ENCODE data around the gene IFT172.

The IFT172 gene

DNA sequence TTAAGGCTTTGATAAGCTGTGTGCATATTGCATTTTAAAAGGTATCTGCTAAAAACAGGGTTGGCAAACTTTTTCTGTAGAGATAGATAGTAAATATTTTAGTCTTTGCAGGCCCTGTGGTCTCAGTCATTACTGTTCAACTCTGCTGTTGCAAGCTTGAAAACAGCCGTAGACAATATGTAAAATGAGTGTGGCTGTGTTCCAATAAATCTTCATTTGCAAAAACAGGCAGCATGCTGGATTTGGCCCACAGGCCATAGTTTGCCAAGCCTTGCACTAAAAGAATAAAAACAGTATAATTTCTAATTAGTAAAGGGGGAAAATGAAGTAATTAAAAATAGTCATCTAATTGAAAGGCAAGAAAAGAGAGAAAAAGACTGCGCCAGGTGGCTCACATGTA, 42.4 kb upstream of the IFT172 start:
- Histone ChIP-seq H3K4ac (ENCODE audit: low read depth, low read length) (no peak overlapping the region), H2BK5ac (ENCODE audit: low read depth, low read length, poor library complexity) (no peak overlapping the region), H3K4me2 (ENCODE audit: low read length) (no peak overlapping the region), H4K12ac (ENCODE audit: low read depth, low read length) (no peak overlapping the region), H3K27ac (ENCODE audit: low read depth, low read length) (no peak overlapping the region), H3K9me3 (ENCODE audit: insufficient read depth, low read depth, low read length) (no peaks in the 10 kb centered on the region), H3K14ac (ENCODE audit: low read length) (no peak overlapping the region), H3K27me3 (ENCODE audit: insufficient read depth, low read length) (no peaks in the 10 kb centered on the region), H3K4me3 (ENCODE audit: low read depth, low read length) (no peak overlapping the region), H2BK12ac (ENCODE audit: low read length) (no peak overlapping the region), H3K79me1 (ENCODE audit: low read length) (no peaks in the 10 kb centered on the region), H3K4me1 (ENCODE audit: control insufficient read depth in 1 of 2, insufficient read depth in 2 of 2, low read length in 2 of 2) (no peaks in the 10 kb centered on the region), H4K91ac (ENCODE audit: low read depth, low read length) (no peak overlapping the region), H3K18ac (ENCODE audit: low read length) (no peak overlapping the region), H2AFZ (ENCODE audit: insufficient read depth, low read length, poor library complexity) (no peak overlapping the region), H4K8ac (ENCODE audit: low read depth, low read length) (no peak overlapping the region), H3K79me2 (ENCODE audit: control insufficient read depth, insufficient read depth, low read length, poor library complexity) (no peaks in the 10 kb centered on the region), H2BK120ac (ENCODE audit: insufficient read depth, low read length, poor library complexity) (no peak overlapping the region), H3K36me3 (ENCODE audit: control insufficient read depth in 1 of 2, insufficient read depth in 2 of 2, low read length in 2 of 2) (no peaks in the 10 kb centered on the region), H3K9ac (ENCODE audit: low read length) (no peak overlapping the region), H3K23ac (ENCODE audit: low read length) (no peak overlapping the region), H2AK5ac (ENCODE audit: low read length) (no peak overlapping the region)
- no CpG with 5 or more reads among the region's 2 CpGs for WGBS (ENCODE audit: extremely low coverage, insufficient coverage, insufficient read length)
- no peak for DNase-seq

DNA sequence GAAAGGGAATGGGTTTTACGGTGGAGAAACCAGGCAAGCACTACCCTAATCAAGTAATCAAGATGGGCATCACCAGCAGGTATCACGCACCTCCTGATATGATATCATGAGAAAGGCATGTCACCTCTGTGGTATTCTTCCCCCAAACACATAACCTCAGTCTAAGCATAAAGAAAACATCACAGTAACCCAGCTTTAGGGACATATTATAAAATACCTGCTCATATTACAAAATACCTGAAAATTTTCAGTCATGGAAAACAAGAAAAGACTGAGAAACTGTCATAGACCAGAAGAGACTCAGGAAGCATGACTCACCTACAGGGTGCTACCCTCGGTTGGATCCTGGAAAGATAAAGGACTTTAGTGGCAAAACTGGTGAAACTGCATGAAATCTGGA, 37.6 kb upstream of the IFT172 start:
- Histone ChIP-seq H3K79me1 (ENCODE audit: low read length) (no peaks in the 10 kb centered on the region), H3K79me2 (ENCODE audit: control insufficient read depth, insufficient read depth, low read length, poor library complexity) (no peaks in the 10 kb centered on the region), H3K4me1 (ENCODE audit: control insufficient read depth in 1 of 2, insufficient read depth in 2 of 2, low read length in 2 of 2) (no peaks in the 10 kb centered on the region), H3K4me2 (ENCODE audit: low read length) (no peak overlapping the region), H3K4me3 (ENCODE audit: low read depth, low read length) (no peak overlapping the region), H3K9me3 (ENCODE audit: insufficient read depth, low read depth, low read length) (no peaks in the 10 kb centered on the region), H2BK5ac (ENCODE audit: low read depth, low read length, poor library complexity) (no peak overlapping the region), H4K8ac (ENCODE audit: low read depth, low read length) (no peak overlapping the region), H2AFZ (ENCODE audit: insufficient read depth, low read length, poor library complexity) (no peak overlapping the region), H2BK120ac (ENCODE audit: insufficient read depth, low read length, poor library complexity) (no peak overlapping the region), H3K14ac (ENCODE audit: low read length) (no peak overlapping the region), H4K12ac (ENCODE audit: low read depth, low read length) (no peak overlapping the region), H3K9ac (ENCODE audit: low read length) (no peak overlapping the region), H2BK12ac (ENCODE audit: low read length) (no peak overlapping the region), H3K27ac (ENCODE audit: low read depth, low read length) (no peak overlapping the region), H3K36me3 (ENCODE audit: control insufficient read depth in 1 of 2, insufficient read depth in 2 of 2, low read length in 2 of 2) (no peaks in the 10 kb centered on the region), H3K18ac (ENCODE audit: low read length) (no peak overlapping the region), H3K23ac (ENCODE audit: low read length) (no peak overlapping the region), H3K4ac (ENCODE audit: low read depth, low read length) (no peak overlapping the region), H4K91ac (ENCODE audit: low read depth, low read length) (no peak overlapping the region), H2AK5ac (ENCODE audit: low read length) (no peak overlapping the region), H3K27me3 (ENCODE audit: insufficient read depth, low read length) (no peaks in the 10 kb centered on the region)
- no CpG with 5 or more reads among the region's 3 CpGs for WGBS (ENCODE audit: extremely low coverage, insufficient coverage, insufficient read length)
- DNase-seq: peak; percentile 9 to 67

DNA sequence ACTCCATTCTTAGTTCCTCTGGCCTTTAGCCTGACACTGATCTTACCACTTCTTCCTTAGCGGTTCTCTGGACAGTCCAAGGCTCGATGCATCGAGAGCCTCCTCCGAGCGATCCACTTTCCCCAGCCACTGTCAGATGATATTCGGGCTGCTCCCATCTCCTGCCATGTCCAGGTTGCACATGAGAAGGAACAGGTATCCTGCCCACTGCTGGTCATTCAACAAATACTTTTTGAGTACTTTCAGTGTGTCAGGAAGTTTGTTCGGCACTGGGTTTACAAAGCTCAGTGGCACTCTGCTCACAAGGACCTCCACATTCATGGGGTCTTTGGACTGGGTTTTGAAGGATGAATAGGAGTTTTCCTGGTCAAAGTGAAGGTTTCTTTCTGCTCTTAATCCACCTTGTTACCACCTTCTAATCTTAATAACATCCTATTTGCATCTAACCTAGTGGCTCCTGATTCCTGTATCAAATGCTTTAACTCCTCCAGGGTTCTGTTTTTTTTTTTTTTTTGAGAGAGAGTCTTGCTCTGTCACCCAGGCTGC, 32.9 kb upstream of the IFT172 start:
- no peaks in the 10 kb centered on the region for H3K79me1 ChIP-seq (ENCODE audit: low read length)

DNA sequence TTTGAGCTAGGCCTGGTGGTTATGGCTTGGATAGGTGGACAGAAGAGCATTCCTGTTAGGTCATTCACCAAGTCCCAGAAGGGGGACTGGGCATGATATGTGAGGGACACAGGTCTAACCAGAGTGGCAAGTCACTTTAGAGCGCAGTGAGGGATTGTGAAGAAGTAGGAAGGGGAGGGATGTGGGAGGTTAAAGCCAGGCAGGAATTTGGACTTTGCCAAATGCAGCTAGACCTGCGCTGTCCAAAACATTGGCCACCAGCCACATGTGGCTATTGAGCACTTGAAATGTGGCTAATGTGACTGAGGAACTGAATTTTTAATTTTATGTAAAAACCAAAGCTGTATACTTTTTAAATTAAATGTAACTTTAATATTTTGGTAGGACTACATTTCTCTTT, 30.8 kb upstream of the IFT172 start:
- Histone ChIP-seq H3K23ac (ENCODE audit: low read length) (no peak overlapping the region), H3K79me2 (ENCODE audit: control insufficient read depth, insufficient read depth, low read length, poor library complexity) (no peaks in the 10 kb centered on the region), H3K4me3 (ENCODE audit: low read depth, low read length) (no peak overlapping the region), H3K9ac (ENCODE audit: low read length) (no peak overlapping the region), H2AFZ (ENCODE audit: insufficient read depth, low read length, poor library complexity) (no peak overlapping the region), H4K8ac (ENCODE audit: low read depth, low read length) (no peak overlapping the region), H3K4me2 (ENCODE audit: low read length) (no peak overlapping the region), H2BK120ac (ENCODE audit: insufficient read depth, low read length, poor library complexity) (no peak overlapping the region), H3K79me1 (ENCODE audit: low read length) (no peaks in the 10 kb centered on the region), H3K14ac (ENCODE audit: low read length) (no peak overlapping the region), H2BK5ac (ENCODE audit: low read depth, low read length, poor library complexity) (no peak overlapping the region), H2AK5ac (ENCODE audit: low read length) (no peak overlapping the region), H3K27me3 (ENCODE audit: insufficient read depth, low read length) (no peaks in the 10 kb centered on the region), H3K9me3 (ENCODE audit: insufficient read depth, low read depth, low read length) (no peaks in the 10 kb centered on the region), H3K4ac (ENCODE audit: low read depth, low read length) (no peak overlapping the region), H3K18ac (ENCODE audit: low read length) (no peak overlapping the region), H2BK12ac (ENCODE audit: low read length) (no peak overlapping the region), H3K36me3 (ENCODE audit: control insufficient read depth in 1 of 2, insufficient read depth in 2 of 2, low read length in 2 of 2) (no peaks in the 10 kb centered on the region), H4K12ac (ENCODE audit: low read depth, low read length) (no peak overlapping the region), H3K27ac (ENCODE audit: low read depth, low read length) (no peak overlapping the region), H3K4me1 (ENCODE audit: control insufficient read depth in 1 of 2, insufficient read depth in 2 of 2, low read length in 2 of 2) (no peaks in the 10 kb centered on the region), H4K91ac (ENCODE audit: low read depth, low read length) (no peak overlapping the region)
- WGBS (ENCODE audit: extremely low coverage, insufficient coverage, insufficient read length): no CpG with 5 or more reads among the region's 2 CpGs
- DNase-seq: no peak

More for the DNA sequence above, 32.9 kb upstream of the IFT172 start:
- WGBS (ENCODE audit: extremely low coverage, insufficient coverage, insufficient read length): no CpG with 5 or more reads among the region's 7 CpGs
- no peaks in the 10 kb centered on the region for H3K9me3 ChIP-seq (ENCODE audit: insufficient read depth, low read depth, low read length)
- H3K14ac ChIP-seq (ENCODE audit: low read length): no peak overlapping the region
- no peak overlapping the region for H3K23ac ChIP-seq (ENCODE audit: low read length)
- H3K4ac ChIP-seq (ENCODE audit: low read depth, low read length): no peak overlapping the region
- H4K8ac ChIP-seq (ENCODE audit: low read depth, low read length): no peak overlapping the region
- H4K91ac ChIP-seq (ENCODE audit: low read depth, low read length): no peak overlapping the region
- no peaks in the 10 kb centered on the region for H3K27me3 ChIP-seq (ENCODE audit: insufficient read depth, low read length)
- H3K18ac ChIP-seq (ENCODE audit: low read length): no peak overlapping the region
- H3K4me3 ChIP-seq (ENCODE audit: low read depth, low read length): no peak overlapping the region
- H3K27ac ChIP-seq (ENCODE audit: low read depth, low read length): no peak overlapping the region
- no peak overlapping the region for H2AFZ ChIP-seq (ENCODE audit: insufficient read depth, low read length, poor library complexity)
- H3K9ac ChIP-seq (ENCODE audit: low read length): no peak overlapping the region
- H3K79me2 ChIP-seq (ENCODE audit: control insufficient read depth, insufficient read depth, low read length, poor library complexity): no peaks in the 10 kb centered on the region
- H3K4me2 ChIP-seq (ENCODE audit: low read length): no peak overlapping the region
- peak; percentile 8 to 59 for DNase-seq
- no peak overlapping the region for H4K12ac ChIP-seq (ENCODE audit: low read depth, low read length)
- no peaks in the 10 kb centered on the region for H3K4me1 ChIP-seq (ENCODE audit: control insufficient read depth in 1 of 2, insufficient read depth in 2 of 2, low read length in 2 of 2)
- H2BK120ac ChIP-seq (ENCODE audit: insufficient read depth, low read length, poor library complexity): no peak overlapping the region
- no peak overlapping the region for H2BK12ac ChIP-seq (ENCODE audit: low read length)
- H3K36me3 ChIP-seq (ENCODE audit: control insufficient read depth in 1 of 2, insufficient read depth in 2 of 2, low read length in 2 of 2): no peaks in the 10 kb centered on the region
- no peak overlapping the region for H2BK5ac ChIP-seq (ENCODE audit: low read depth, low read length, poor library complexity)
- no peak overlapping the region for H2AK5ac ChIP-seq (ENCODE audit: low read length)
